ENCODE results near the gene ACAD11.
"Not testable (repeated sequence)": the region's sequence is repeated elsewhere in the genome, so short reads cannot be mapped to it uniquely, and the experiment has no call there.

The ACAD11 gene

GRCh38 chr3:132564070-132564465 is 95.5 kb downstream of the ACAD11 start:
- no peak overlapping the region for H3K4me2 ChIP-seq (ENCODE audit: low read length)
- H3K4me3 ChIP-seq (ENCODE audit: low read depth, low read length), result no peak overlapping the region
- H3K4me1 ChIP-seq, result no peaks in the 10 kb centered on the region
- H3K27me3 ChIP-seq (ENCODE audit: control insufficient read depth, insufficient read depth, low read length), result no peaks in the 10 kb centered on the region
- no peak overlapping the region for H2AFZ ChIP-seq
- H3K9ac ChIP-seq, result no peak overlapping the region
- no peaks in the 10 kb centered on the region for H3K9me3 ChIP-seq (ENCODE audit: control insufficient read depth, low read length)
- no peak for TF ChIP-seq CTCF (IDR thresholded peaks at IDR 0.05)
- H3K27ac ChIP-seq, result no peak overlapping the region
- H3K36me3 ChIP-seq (ENCODE audit: control insufficient read depth, insufficient read depth, low read length), result no peaks in the 10 kb centered on the region
- H3K79me2 ChIP-seq, result no peaks in the 10 kb centered on the region

- Histone ChIP-seq H3K9ac (no peak overlapping the region), H3K36me3 (ENCODE audit: control insufficient read depth, insufficient read depth, low read length) (no peaks in the 10 kb centered on the region), H3K27me3 (ENCODE audit: control insufficient read depth, insufficient read depth, low read length) (no peaks in the 10 kb centered on the region), H3K79me2 (no peaks in the 10 kb centered on the region), H3K4me2 (ENCODE audit: low read length) (no peak overlapping the region), H3K4me1 (no peaks in the 10 kb centered on the region), H2AFZ (no peak overlapping the region), H3K9me3 (ENCODE audit: control insufficient read depth, low read length) (no peaks in the 10 kb centered on the region), H3K4me3 (ENCODE audit: low read depth, low read length) (no peak overlapping the region), H3K27ac (no peak overlapping the region)
- TF ChIP-seq CTCF (IDR thresholded peaks at IDR 0.05), result no peak
These were observed 96.1 kb downstream of the ACAD11 start for GRCh38 chr3:132563420-132564069.

- H3K27me3 ChIP-seq (ENCODE audit: control insufficient read depth, insufficient read depth, low read length), result no peaks in the 10 kb centered on the region
- H3K4me1 ChIP-seq, result no peaks in the 10 kb centered on the region
- H3K4me2 ChIP-seq (ENCODE audit: low read length), result no peak overlapping the region
- no peak overlapping the region for H3K4me3 ChIP-seq (ENCODE audit: low read depth, low read length)
- no peak for TF ChIP-seq CTCF (IDR thresholded peaks at IDR 0.05)
- H3K27ac ChIP-seq, result no peak overlapping the region
- H3K9me3 ChIP-seq (ENCODE audit: control insufficient read depth, low read length), result no peaks in the 10 kb centered on the region
- H3K9ac ChIP-seq, result no peak overlapping the region
- no peaks in the 10 kb centered on the region for H3K79me2 ChIP-seq
- H2AFZ ChIP-seq, result no peak overlapping the region
- no peaks in the 10 kb centered on the region for H3K36me3 ChIP-seq (ENCODE audit: control insufficient read depth, insufficient read depth, low read length)
These were observed 98.6 kb downstream of the ACAD11 start for GRCh38 chr3:132561003-132561402.

- H3K4me2 ChIP-seq (ENCODE audit: low read length), result no peak overlapping the region
- no peaks in the 10 kb centered on the region for H3K4me1 ChIP-seq
- no peaks in the 10 kb centered on the region for H3K9me3 ChIP-seq (ENCODE audit: control insufficient read depth, low read length)
- no peaks in the 10 kb centered on the region for H3K36me3 ChIP-seq (ENCODE audit: control insufficient read depth, insufficient read depth, low read length)
- no peak overlapping the region for H2AFZ ChIP-seq
- H3K9ac ChIP-seq, result no peak overlapping the region
- no peaks in the 10 kb centered on the region for H3K27me3 ChIP-seq (ENCODE audit: control insufficient read depth, insufficient read depth, low read length)
- no peak overlapping the region for H3K4me3 ChIP-seq (ENCODE audit: low read depth, low read length)
- no peaks in the 10 kb centered on the region for H3K79me2 ChIP-seq
- TF ChIP-seq CTCF (IDR thresholded peaks at IDR 0.05), result no peak
- H3K27ac ChIP-seq, result no peak overlapping the region
These were observed 103.0 kb downstream of the ACAD11 start for GRCh38 chr3:132556508-132557159.

- not testable (repeated sequence) for H3K27me3 ChIP-seq (ENCODE audit: control insufficient read depth, insufficient read depth, low read length); H3K4me2 ChIP-seq (ENCODE audit: low read length); H3K9ac ChIP-seq; H2AFZ ChIP-seq; H3K27ac ChIP-seq; H3K4me1 ChIP-seq; H3K4me3 ChIP-seq (ENCODE audit: low read depth, low read length); H3K79me2 ChIP-seq; H3K36me3 ChIP-seq (ENCODE audit: control insufficient read depth, insufficient read depth, low read length); H3K9me3 ChIP-seq (ENCODE audit: control insufficient read depth, low read length)
These were observed 103.6 kb downstream of the ACAD11 start for GRCh38 chr3:132556036-132556386.
